Mammary epithelial cell (primary cell): ENCODE measurements around the gene TXLNA.

Experiments
- EZH2 ChIP-seq: IDR thresholded peaks from 2 replicates; pipeline ENCODE4 v1.6.1; 2012; ENCODE audit warnings: low read length, inconsistent platforms, borderline replicate concordance
- TF ChIP-seq, protein P1 (sequence below), 2 donors: IDR thresholded peaks in 1 of 2; conservative IDR thresholded peaks in 1 of 2; 2 replicates each; pipeline ENCODE4 v1.5.1; 2011 to 2012; ENCODE audit warnings: inconsistent platforms in 2 of 2, low read length in 2 of 2, mild to moderate bottlenecking in 2 of 2, control low read depth in 1 of 2, low read depth in 1 of 2; ENCODE audit not compliant: insufficient read depth in 1 of 2; ENCODE audit errors: extremely low read depth in 1 of 2

DNA sequence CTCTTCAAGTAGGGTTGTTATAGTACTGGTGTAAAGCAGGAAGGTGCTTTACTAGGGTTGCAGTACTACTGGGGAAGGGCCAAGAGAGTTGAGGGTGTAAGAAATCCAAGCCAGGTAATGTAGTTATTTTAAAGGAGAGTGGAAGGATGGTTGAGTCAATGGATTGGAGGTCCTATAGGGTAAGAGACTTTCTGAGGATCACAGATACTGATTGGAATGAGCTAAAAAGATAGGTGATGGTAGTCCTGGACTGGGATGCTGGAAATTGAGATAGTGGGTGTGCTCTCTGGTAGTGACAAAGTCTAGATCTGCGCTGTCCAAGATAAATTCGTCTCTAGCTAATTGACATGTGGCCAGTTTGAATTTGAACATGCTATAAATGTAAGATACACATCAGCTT lies 7.0 kb downstream of the TXLNA start:
- TF ChIP-seq, protein P1, sequence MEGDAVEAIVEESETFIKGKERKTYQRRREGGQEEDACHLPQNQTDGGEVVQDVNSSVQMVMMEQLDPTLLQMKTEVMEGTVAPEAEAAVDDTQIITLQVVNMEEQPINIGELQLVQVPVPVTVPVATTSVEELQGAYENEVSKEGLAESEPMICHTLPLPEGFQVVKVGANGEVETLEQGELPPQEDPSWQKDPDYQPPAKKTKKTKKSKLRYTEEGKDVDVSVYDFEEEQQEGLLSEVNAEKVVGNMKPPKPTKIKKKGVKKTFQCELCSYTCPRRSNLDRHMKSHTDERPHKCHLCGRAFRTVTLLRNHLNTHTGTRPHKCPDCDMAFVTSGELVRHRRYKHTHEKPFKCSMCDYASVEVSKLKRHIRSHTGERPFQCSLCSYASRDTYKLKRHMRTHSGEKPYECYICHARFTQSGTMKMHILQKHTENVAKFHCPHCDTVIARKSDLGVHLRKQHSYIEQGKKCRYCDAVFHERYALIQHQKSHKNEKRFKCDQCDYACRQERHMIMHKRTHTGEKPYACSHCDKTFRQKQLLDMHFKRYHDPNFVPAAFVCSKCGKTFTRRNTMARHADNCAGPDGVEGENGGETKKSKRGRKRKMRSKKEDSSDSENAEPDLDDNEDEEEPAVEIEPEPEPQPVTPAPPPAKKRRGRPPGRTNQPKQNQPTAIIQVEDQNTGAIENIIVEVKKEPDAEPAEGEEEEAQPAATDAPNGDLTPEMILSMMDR (conservative IDR thresholded peaks at IDR 0.05 in 1 of 2, IDR thresholded peaks at IDR 0.05 in 1 of 2; ENCODE audit: extremely low read depth in 1 of 2, insufficient read depth in 1 of 2, low read depth in 1 of 2, low read length in 2 of 2) = no peak
- TF ChIP-seq EZH2 = no peak
